ENCODE data around the gene SORBS1.

The SORBS1 gene

DNA sequence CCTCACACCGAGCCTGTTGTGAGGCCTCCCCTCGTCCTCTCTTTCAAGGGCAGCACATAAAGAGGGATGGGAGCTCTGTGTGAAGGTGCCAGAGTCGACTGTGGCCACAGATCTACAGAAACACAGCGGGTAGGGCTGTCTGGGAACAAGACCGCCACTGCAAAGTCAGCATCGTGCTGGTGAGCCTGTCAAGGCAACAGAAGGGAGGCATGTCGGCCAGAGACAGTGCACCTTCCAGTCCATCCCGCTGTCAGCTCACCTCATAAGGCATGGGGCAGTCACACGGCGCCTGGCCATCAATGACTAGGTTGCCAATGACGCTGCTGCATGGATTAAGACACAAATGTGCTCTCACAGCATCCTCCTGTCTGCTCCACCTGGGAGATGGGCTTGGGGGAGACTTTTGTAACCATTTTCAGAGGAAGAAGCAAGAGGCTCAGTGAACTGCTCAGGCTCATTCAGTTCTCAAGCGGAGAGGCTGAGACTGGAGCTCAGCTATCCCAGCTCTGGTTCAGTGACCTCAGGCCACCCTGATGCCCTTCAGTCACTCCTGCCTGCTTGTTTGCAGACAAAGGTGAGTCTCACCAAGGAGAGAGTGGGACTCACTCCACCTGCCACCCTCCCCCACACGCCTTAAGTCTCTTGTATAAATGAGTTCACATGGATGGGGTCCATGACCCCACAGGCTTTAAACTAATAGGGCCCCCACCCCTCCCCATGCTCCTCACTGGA lies 125.5 kb downstream of the SORBS1 start:
- DNase-seq (ENCODE audit: low read depth): no peak

DNA sequence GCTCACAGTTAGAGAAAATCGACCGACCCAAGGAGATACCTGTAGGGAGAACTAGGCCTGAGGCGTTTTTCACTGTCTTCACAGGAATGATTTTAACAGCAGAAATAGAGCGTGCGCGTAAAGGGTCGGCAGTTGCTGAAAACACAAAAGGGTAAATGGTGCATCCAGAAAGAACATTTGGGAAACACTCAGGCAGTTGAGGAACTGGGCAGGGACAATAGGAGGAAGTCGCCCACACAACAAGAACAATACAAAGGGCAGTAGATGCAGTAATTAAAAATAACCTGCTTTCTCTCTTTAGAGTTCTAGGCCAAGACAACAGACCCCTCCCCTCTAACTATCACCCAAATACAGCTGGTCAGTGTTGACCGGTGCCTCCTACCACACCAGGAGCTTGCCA lies 126.6 kb downstream of the SORBS1 start:
- DNase-seq (ENCODE audit: low read depth): no peak

DNA sequence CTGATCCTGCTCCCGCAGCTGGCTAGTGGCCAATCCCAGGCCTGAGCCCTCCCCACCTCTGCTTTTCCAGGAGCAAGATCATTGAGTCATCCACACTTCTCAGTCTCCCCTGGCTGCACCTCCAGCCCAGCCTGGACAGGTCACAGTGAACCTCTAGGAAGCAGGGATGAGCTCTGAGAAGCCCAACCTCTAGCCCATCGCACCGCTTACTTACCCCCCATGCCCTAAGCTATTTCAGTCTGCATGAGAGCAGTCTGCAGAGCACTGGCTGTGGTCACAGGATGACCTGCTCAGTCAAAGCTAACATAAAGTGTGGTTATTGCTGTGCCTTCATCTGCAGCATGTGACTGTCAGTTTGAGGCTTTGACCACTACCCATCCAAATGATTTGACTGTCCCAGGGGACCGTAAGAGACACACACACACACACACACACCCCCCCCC lies 129.2 kb downstream of the SORBS1 start:
- no peak for DNase-seq (ENCODE audit: low read depth)

DNA sequence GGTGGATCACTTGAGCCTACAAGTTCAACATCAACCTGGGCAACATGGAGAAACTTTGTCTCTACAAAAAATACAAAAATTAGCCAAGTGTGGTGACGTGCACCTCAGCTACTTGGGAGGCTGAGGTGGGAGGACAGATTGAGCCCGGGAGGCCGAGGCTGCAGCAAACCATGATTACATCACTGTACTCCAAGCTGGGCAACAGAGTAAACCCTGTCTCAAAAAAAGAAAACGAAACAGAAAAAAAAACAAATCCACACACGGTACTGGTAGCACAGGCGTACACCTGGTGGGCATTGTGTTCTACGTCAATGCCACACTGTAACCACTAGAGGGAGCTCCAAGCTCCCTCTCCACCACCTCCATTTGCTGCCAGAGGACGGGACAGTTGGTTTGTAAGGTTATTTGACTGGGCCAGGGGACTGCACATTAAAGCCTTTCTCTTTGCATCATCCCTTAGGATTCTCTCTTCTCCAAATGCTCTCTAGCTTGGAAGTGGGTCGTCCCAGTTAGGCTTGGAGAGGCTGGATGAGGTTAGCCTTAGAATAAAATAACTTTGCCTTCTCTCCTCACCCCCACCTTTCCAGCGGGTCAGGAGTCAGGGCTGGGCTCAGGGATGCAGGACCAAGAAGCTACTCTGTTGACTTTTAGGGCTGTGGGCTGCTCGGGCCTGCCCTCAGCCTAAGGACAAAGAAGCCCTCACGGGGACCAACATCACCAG lies 130.8 kb downstream of the SORBS1 start:
- peak; percentile 29 for DNase-seq (ENCODE audit: low read depth)

DNA sequence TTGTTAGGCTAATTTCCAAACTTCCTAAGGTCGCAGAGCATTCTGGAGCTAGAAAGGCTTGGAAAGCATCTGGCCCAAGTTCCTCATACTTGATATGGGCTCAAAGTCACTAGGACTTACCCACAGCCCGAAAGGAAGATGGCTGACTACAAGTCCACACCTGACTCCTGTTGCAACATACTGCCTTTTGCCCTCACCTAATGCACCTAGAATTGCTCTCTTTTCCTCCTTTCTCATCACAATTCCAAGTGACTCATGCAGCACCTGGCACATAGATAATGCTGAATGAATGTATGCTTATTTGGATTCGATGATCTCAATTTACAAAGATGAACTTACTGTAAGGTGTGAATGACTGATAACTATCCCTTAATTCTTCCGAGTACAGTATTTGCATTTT lies 131.5 kb downstream of the SORBS1 start:
- DNase-seq (ENCODE audit: low read depth): no peak

DNA sequence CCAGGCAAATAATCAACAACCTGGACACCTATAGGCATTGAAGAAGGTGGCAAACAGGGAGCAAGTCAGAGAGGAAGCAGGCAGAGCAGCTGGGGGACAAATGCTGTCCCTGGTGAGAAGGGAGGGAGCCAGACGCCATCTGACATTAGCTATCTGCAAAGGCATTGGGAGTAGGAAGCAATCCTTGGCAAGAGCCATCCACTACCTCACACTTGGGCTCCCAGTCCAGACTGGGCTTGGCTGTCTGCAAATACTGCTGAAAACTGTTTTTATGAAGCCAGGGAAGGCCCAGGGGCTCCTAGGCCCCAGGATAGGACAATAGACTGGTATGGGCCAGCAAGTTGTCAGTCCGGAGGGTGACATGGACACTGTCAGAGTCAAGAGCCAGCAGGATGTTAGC lies 132.5 kb downstream of the SORBS1 start:
- DNase-seq (ENCODE audit: low read depth): no peak

DNA sequence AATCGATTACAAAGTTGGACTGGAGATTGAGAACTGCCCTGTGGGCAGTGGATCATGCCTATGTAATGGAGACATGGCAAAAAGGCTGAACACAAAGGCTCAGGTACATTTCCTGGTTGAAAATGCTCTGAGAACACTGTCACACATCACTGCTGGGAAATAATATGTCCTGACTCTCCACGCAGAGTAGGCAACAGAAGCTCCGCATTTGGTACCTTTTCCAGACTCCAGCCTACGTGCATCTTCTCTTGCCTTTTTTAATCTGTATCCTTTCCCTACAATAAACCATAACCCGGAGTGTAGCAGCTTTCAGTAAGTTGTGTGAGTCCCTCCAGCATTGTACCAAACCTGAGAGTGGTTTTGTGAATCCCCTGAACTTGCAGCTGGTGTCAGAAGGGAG lies 134.7 kb downstream of the SORBS1 start:
- no peak for DNase-seq (ENCODE audit: low read depth)

DNA sequence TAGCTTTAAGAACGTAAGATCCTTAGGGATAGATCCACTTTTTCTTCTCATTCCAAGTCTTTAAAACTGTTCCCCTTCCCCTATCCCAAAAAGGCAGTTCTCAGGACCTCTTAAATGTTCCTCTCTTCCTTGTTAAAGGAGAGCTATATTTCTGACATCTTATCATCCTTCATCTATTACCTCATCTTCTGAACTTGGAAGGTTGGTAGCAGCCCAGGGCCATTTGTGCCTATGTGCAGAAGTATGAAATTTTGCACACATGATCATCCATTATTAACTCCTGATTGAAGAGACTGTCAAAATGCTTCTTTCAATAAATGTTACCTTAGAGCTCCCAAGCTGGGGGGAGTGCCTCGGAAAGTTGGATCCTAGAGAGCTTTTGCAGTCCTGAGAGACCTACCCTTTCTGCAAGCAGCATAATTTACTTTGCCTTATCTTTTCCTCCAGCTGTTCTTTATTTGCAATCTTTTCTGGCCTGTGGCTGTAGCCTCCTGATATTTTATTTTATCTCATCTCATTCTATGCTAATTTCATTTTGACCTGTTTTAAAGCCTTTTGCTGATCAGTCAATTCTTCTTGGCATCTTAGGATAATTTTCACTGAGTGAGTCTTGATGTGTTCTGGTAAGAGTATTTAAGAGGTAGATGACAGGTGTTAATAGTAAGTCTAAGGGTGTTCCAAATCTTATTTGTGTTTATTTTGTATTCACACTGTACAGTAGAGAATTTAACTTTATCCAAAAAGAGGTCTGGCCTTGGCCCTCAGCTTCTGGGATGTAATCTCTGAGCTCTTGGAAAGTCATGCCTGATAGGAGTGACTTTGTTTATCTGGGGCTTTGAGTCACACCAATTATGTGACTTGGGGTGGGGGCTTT lies 135.3 kb downstream of the SORBS1 start:
- DNase-seq (ENCODE audit: low read depth): no peak

DNA sequence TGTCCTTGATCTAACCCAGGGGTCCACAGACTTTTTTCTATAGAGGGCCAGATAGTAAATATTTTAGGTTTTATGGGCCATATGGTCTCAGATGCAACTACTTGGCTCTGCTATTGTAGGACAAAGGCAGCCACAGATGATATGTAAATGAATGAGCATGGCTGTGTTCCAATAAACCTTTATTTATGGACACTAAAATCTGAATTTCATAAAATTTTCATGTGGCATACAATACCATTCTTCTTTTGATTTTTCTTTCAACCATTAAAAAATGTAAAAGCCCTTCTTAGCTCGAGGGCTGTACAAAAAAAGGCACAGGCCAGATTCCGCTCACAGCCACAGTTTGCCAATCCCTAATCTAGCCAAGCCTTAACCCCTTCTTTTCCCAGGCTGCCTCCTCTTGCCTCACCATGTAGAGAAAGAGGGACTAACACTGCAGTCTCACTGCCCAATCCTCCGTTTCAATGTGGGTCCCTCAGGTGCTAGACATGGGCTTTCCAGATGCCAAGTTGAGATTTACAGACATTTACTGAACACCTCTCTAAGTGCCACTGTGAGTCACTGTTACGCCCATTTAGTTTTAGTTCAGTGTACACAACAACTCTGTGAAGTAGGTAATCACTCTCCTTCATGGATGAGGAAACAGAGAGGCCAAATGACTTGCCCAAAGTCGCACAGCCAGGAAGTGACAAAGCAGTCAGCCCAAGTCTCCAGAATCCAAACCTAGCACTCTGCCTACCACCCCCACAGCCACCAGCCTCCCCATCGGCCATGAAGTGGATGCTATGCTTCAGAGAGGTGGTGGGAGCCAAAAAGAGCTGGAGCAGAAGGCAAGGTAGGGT lies 137.8 kb downstream of the SORBS1 start:
- no peak for DNase-seq (ENCODE audit: low read depth)

DNA sequence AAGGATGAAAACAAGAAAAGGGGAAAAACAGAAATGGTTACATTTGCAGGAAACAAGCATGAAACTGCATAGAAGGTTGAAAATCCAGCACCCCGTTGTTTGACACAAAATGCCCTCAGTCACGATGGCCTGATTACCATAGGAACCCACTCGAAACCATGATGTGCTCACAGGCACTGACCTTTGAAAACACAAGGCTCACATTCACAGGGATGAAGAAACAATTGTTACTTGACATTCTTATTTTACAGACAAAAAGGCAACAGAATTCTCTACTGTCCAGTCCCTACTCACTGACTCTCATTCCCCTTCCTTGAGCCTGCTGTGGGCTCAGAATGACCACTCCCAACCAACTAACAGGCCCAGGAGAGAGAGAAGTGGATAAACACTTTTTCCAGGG lies 138.9 kb downstream of the SORBS1 start:
- DNase-seq (ENCODE audit: low read depth): no peak

DNA sequence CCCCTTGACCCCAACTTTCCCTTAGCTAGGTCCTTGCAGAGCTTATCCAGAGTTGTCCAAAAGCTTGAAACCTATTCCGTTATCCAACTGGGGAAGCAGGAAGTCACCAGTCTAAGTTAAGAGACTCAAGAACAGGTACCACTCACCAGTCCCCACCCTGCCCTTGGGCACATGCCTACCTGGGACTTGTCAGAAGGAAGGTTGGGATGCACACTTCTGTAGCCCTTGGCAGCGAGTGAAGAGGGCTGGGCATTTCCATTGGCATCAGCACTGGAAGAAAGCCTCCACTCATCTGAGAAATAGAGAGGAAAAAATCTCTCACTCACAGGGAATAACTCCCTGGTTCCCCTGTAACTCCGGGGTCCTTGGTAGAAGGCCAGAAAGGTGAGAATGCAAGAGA lies 139.4 kb downstream of the SORBS1 start:
- DNase-seq (ENCODE audit: low read depth): no peak

DNA sequence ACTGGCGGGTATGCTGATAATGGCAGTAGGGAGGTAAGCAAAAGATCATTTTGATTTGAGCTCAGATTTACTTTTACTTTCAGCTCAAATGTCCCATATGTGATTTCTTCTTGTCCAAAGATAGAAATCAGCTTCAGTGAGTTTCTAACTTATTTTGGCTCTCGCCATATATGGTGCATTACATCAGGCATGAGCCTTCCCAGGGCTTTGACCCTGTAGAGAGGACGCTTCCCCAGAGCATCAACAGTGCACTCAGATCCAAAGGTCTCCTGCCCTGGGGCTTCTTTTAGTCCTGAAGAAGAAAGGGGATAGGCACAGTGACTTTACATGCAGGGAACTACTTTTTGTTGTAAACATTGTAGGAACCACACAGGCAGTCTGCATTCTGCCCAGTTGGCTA lies 141.8 kb downstream of the SORBS1 start:
- DNase-seq (ENCODE audit: low read depth): no peak

DNA sequence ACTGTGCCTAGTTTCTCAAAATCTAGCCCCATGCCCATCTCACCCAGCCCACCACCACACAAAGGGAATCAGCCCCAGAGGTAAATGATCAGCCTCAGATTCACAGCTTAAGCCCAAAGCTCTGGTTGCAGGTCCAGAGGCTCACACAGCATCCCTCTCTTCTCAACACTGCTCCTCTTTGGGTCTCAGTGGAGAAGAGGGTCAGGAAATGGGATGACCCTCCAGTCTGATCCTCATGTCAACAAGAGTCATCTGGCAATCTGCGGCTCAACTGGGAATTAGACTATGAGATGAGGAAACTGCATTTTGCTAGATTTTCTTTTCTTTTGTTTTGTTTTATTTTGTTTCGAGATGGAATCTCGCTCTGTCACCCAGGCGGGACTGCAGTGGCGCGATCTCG lies 144.2 kb downstream of the SORBS1 start:
- DNase-seq (ENCODE audit: low read depth): no peak

DNA sequence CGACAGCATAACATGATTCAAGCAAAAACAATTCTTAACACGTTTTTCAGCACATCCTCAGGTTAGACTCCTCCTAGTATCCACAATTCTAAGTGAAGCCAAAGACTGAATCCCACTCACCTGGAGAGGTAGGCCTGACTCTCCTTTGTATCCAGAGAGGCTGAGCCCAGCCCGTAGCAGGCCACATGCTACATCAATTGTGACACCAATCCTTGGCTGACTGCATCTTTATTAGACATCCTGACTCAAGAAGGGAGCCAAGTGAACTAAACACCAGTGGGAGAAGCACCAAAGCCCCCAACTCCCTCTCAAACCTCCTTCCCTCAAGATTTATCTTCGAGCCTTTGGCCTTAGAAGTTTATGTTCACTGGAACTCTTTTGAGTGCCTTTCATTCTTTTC lies 144.9 kb downstream of the SORBS1 start:
- DNase-seq (ENCODE audit: low read depth): no peak

DNA sequence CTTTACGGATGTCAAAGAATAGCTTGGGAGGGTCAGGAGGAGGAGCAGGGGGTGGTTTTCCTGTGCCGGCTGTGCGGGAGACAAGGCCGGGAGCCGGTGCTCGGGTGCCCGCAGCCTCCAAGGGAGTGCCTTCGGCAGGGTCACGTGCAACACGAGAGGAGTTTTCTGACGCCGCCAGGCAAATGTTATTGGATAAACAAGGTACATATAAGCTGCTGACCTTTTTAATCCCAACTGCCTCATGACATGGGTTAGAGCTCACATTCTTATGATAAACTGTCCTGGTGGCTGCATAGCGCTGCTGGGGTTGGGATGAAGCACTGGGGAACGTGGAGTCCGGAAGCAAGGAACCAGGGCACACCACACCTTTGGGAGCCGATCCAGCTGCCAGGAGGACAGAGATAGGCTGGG lies 145.5 kb downstream of the SORBS1 start:
- no peak for DNase-seq (ENCODE audit: low read depth)

DNA sequence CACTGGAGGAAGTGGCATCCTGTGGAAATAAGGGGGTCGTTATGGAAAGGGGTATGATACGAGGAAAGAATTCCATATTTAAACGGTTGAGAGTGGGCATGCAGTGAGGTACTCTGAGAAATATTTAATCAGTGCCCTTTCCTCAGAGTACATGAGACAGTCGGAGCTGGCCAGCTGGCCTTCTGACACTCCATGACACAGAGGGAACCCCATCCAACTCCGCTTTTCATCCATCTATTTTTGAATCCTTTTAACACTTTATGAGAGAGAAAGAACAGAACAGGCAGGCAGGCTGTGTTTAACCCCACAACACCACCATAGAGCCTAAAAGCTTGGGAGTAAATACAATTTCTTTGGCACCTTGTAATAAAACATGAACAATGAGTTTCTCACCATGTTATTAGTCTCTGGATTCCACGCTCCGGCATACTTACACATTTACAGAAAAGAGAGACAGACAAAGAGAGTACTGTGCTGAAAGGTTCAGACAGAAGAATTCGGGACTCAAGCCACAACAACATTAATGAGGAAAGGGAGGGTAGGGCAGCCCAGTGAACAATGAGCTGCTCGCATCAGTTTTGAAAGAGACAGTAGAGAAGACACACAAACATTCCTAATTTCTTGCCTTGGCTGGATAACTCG lies 146.2 kb downstream of the SORBS1 start:
- no peak for DNase-seq (ENCODE audit: low read depth)

DNA sequence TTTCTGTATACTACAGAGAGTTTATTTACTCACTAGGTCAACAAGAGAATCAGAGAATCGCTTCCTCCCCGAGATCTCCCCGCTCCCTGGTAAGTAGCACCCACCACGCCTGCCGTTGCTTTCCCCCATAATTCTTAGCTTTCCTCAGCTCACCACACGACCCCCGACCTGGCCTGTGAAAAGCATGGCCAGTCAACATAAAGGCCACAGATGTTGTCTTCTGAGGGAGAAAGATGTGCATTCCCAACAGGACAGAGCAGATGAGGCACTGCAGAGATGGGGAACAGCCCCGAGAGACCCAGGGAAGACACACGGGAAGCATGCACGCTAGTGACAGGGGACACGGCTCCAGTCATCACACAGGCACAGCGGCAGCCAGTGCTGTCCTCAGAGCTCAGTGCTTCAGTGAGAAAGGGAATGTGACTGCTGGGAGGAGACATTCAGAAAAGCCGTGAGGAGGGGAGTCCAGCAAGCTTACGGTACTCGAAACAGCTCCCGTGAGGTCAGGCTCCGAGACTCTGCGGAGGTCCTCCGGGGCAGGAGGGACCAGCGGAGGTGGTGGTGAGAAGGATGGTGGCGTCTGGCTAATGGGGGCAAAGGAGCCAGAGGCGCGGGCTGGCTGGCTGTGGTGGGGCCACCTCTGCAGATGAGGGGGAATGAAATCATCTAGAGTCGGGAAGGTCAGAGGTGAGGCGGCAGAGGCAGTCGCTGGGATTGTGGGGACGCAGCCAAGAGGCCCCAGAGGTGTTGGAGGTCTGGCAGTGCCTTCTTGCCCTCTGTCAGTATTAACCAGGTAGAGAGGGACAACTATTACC lies 146.9 kb downstream of the SORBS1 start:
- no peak for DNase-seq (ENCODE audit: low read depth)

DNA sequence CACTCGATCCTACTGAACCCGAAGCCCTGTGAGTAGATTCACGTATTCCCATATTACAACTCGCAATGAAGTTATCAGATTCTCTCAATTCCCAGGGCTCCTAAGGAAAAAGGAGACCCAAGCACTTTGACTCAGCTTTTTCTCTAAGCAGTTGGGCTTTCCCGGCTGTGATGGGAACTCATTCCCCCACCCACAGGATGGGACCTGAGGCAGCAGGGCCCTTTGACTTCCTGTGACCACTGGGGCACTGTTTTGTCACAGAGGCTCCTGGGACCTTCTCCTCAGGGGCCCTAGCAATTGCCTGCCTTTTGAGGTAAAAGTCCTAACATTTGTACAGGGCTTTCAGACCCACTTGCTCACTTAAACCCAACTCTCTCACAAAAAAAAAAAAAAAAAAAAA lies 147.6 kb downstream of the SORBS1 start:
- no peak for DNase-seq (ENCODE audit: low read depth)

DNA sequence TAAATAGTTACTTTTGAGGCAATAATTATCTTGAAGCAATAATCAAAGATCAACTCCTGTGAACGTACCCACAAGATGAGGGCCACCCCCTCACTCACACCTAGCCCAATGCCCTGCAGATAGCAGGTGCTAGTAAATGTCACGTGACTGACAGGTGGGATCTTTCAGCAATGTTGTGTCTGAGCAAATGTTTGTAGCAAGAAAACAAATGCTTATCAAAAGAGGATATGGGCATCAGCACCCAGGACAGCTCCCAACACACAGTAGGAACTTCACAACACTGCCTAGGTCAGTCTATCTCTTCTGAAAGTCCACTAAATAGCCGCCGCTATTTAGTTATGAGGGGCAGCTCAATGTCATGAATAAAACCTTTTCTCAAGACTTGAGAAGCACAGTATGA lies 149.5 kb downstream of the SORBS1 start:
- no peak for DNase-seq (ENCODE audit: low read depth)
